Neural progenitor cell (in vitro differentiated cells): Measurements from ENCODE around the gene TEDC1.

Experiments
- CTCF ChIP-seq: fragments of 200-600 bp; sonication (generic); IDR thresholded peaks from 2 replicates; pipeline ENCODE4 v1.5.1; 2017; ENCODE audit warnings: antibody characterized with exemption, mild to moderate bottlenecking
- EZH2 ChIP-seq: fragments of 200-600 bp; sonication (generic); IDR thresholded peaks from 2 replicates; pipeline ENCODE4 v1.6.1; 2017; ENCODE audit warnings: antibody characterized with exemption, mild to moderate bottlenecking, moderate library complexity
- EZH2phosphoT487 ChIP-seq: fragments of 200-600 bp; sonication (generic); IDR thresholded peaks from 2 replicates; pipeline ENCODE4 v1.6.1; 2017; ENCODE audit warnings: antibody characterized with exemption

DNA sequence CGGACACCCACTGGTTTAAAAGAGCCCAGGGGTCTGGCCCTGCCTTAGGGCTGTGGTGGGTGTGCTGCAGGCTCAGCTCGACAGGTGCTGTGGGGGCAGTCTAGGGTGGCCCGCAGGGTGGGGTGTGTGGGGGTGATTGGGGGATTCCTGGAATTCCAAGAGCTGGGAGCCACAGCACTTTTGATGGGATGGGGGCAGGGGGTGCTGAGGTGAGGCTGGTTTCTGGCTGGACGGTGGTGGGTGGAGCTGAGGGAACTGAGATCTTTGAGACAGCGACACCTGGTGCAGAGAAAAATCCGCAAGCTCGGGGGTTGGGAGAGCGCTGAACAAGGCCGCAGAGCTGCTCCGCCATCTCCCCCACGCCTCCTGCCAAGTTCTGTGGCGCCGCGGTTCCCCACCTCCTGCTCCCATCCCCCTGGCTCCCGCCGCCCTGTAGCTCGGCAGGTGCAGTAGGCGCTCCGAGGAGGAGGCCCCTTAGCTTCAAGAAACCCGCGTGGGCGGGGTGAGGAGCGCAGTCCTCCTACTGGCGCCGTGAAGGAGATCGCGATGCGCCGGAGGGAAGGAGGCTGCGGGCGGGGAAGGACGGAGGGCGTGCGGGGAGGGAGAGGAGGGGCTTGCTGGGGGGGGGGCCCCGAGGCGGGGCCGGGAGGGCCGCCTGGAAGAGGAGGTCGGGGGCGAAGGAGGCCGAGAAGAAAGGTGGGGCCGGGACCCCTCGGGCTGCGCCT is 1.3 kb upstream of the TEDC1 start:
- peak; percentile 49 for TF ChIP-seq EZH2
- TF ChIP-seq CTCF, result peak; percentile 63
- peak; percentile 45 for TF ChIP-seq EZH2phosphoT487
